Measurements from ENCODE around the gene PTX3. TPM values are rescaled to one million over a fixed set of nuclear protein-coding genes. Genes with fewer than 3 reads are reported as not detected.

PTX3 gene
- total RNA-seq, 1 experiment from 2014 or later: 49.5 TPM

- peak; percentile 59 for DNase-seq (ENCODE audit: low read depth)
Observed at GRCh38 chr3:157475921-157476414, 39.3 kb downstream of the PTX3 start.

GRCh38 chr3:157477441-157477840 lies 40.8 kb downstream of the PTX3 start:
- peak; percentile 26 for DNase-seq (ENCODE audit: low read depth)

- no peak for DNase-seq (ENCODE audit: low read depth)
Observed at GRCh38 chr3:157479464-157480243, 43.0 kb downstream of the PTX3 start.

- DNase-seq (ENCODE audit: low read depth): no peak
Observed at GRCh38 chr3:157487339-157487738, 50.7 kb downstream of the PTX3 start.

GRCh38 chr3:157488144-157488543 lies 51.5 kb downstream of the PTX3 start:
- no peak for DNase-seq (ENCODE audit: low read depth)

GRCh38 chr3:157491136-157491535 lies 54.5 kb downstream of the PTX3 start:
- DNase-seq (ENCODE audit: low read depth): no peak

Other genes starting within 250 kb of the PTX3 start
- 74.1 and 87.1 TPM in 2 replicates for gene VEPH1, start 66.6 kb downstream of the PTX3 start, total RNA-seq (2014; rRNA removed; shearing (Covaris generic))